GM21526 (cell line): ENCODE measurements around the gene SLC28A2.

Source experiments
- ATAC-seq: cut with Tn5 transposase; IDR thresholded peaks from one replicate; pipeline ENCODE4 v1.9.1; 2021; ENCODE audit warnings: moderate library complexity; ENCODE audit not compliant: unreplicated experiment, low FRiP score

Gene SLC28A2

DNA sequence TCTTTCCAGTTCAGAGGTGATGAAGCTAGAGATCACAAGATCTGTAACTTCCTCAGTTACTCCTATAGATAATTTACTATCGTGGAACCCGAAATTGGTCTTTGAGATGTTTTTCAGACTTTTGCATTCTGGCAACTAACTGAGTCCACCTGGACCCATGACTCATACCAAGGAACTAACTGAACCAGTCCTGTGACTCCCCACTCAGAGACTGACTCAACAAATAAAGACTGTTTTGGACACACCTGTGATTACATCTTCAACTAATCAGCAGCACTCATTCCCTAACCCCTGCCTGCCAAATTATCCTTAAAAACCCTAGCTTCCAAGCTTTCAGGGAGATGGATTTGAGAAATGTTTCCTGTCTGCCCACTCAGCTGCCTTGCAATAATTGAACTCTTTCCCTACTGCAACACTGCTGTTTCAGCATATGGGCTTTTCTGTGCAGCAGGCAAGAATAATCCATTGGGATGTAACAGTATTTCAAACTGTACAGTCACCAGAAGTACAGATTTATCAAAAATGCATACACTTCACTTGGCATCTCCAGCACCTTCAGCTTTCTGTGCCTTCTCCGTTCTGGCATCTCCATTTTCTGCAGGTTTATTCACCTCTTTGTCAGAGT lies 68.7 kb downstream of the SLC28A2 start:
- no peak for ATAC-seq

DNA sequence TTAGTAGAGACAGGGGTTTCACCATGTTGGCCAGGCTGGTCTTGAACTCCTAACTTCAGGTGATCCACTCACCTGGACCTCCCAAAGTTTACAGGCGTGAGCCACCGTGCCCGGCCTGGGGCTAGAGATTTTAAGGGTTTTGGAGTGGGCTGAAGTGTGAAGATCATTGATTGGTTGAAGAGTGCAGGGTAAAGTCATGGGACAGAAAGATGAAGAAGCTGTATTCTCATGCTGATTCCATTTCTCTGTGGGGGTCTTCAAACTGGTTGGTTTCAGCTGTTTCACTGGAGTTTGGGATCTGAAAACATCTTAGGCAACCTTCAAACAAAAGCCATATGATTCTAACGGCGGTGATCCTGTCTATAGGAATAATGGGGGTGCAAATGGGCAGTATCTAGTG lies 74.2 kb downstream of the SLC28A2 start:
- no peak for ATAC-seq

DNA sequence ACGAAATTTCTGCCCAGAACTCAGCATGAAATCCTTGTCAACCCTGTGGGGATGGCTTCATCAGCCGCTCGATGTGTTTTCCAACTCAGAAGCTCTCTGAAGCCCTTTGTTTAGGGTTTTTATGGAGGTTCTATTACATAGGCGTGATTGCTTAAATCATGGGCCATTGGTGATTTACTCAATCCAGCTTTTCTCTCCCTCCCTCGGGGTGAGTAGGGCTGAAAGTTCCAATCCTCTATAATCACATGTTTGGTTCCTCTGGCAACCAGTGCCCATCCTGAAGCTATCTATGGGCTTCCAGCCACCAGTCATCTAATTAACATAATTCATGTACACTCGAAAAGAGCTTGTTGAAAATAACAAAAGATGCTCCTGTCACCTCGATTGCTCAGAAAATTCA lies 74.7 kb downstream of the SLC28A2 start:
- ATAC-seq, result no peak
